Lower leg skin (tissue), 4 donors: ENCODE data around the gene C2orf76. TPM values are rescaled to one million over a fixed set of nuclear protein-coding genes. Genes with fewer than 3 reads are reported as not detected.
"Not testable (repeated sequence)": the region's sequence is repeated elsewhere in the genome, so short reads cannot be mapped to it uniquely, and the experiment has no call there.

Experiments used
- DNase-seq, 2 donors: peaks; one replicate each; pipeline ENCODE4 v3.0.0-alpha.2; 2019; ENCODE audit warnings: low spot score in 2 of 2
- H3K4me3 ChIP-seq: fragments of 200-600 bp; sonication (generic); 2 replicates; pipeline ENCODE4 v1.5.1; 2017; ENCODE audit warnings: mild to moderate bottlenecking, low read depth; ENCODE audit not compliant: poor library complexity, severe bottlenecking
- POLR2A ChIP-seq, 2 donors: fragments of 450-650 bp; IDR thresholded peaks; one replicate each; pipeline ENCODE4 v1.6.1; 2016 to 2017; ENCODE audit warnings: antibody characterized with exemption in 2 of 2, mild to moderate bottlenecking in 1 of 2, moderate library complexity in 1 of 2
- WGBS, 2 donors: methylation state at CpG; one replicate each; pipeline ENCODE4 v1.1.5; 2018; 5-methylcytosine and 5-hydroxymethylcytosine counted together
- intact Hi-C: fragments of 100-400 bp; cut with DNase I; formaldehyde crosslinking; loops from one replicate; pipeline ENCODE4 v1.15.0; 2023; ENCODE audit warnings: low total_unique reads
- total RNA-seq, 4 donors: library from RNA; depleted of rRNA; stranded (reverse); fragments of >200 nt; gene quantifications; one replicate each; pipeline ENCODE4 v1.1.0, GENCODE V29; 2016
- TF ChIP-seq, protein P1 (sequence below), 3 donors: fragments of 450-650 bp; IDR thresholded peaks; one replicate each; pipeline ENCODE4 v1.5.1; 2016; ENCODE audit warnings: antibody characterized with exemption in 3 of 3, mild to moderate bottlenecking in 3 of 3, moderate library complexity in 2 of 3

Gene C2orf76
- total RNA-seq, 4 donors from 2014 or later, result 13.3 to 18.3 (median 16.7) TPM

DNA sequence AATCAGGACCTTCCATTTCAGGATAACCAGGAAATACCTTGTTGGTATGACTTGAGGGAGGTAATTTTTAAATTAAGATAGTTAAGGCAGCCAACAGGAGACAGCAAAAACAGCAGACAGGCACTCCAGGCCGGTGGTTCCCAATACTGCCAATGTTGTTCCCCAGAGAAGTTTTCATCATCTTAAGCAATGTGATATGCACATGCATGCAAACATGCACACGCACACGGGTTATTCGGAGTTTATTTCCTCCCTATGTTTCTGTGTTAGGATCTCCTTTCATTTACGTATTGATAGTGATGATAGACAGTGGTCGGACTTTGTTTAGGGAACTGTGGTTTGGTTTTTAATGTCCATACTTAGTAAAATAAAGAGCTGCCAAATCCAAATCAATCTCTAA is 87.7 kb downstream of the C2orf76 start:
- WGBS, 2 donors, result 77 to 81% methylated on average over 6 of the region's 6 CpGs
- DNase-seq, result no peak
- intact Hi-C loops, result no loop called here
- H3K4me3 ChIP-seq, result no peak overlapping the region
- TF ChIP-seq, protein P1, sequence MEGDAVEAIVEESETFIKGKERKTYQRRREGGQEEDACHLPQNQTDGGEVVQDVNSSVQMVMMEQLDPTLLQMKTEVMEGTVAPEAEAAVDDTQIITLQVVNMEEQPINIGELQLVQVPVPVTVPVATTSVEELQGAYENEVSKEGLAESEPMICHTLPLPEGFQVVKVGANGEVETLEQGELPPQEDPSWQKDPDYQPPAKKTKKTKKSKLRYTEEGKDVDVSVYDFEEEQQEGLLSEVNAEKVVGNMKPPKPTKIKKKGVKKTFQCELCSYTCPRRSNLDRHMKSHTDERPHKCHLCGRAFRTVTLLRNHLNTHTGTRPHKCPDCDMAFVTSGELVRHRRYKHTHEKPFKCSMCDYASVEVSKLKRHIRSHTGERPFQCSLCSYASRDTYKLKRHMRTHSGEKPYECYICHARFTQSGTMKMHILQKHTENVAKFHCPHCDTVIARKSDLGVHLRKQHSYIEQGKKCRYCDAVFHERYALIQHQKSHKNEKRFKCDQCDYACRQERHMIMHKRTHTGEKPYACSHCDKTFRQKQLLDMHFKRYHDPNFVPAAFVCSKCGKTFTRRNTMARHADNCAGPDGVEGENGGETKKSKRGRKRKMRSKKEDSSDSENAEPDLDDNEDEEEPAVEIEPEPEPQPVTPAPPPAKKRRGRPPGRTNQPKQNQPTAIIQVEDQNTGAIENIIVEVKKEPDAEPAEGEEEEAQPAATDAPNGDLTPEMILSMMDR (IDR thresholded peaks at IDR 0.05), result no peak
- TF ChIP-seq POLR2A (IDR thresholded peaks at IDR 0.05), result no peak

DNA sequence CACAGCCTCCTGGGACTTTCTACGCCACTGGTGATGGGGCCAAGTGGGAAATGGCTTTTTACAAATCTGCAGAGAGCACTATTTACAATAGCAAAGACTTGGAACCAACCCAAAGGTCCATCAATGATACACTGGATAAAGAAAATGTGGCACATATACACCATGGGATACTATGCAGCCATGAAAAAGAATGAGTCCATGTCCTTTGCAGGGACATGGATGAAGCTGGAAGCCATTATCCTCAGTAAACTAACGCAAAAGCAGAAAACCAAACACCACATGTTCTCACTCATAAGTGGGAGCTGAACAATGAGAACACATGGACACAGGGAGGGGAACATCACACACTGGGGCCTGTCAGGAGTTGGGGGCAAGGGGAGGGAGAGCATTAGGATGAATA is 88.2 kb downstream of the C2orf76 start:
- 84 to 93% methylated on average over 2 of the region's 2 CpGs for whole genome bisulfite sequencing, 2 donors
- H3K4me3 ChIP-seq, intact Hi-C loops: not testable (repeated sequence)
- peak in 1 of 2 donors; percentile 34 for DNase-seq

DNA sequence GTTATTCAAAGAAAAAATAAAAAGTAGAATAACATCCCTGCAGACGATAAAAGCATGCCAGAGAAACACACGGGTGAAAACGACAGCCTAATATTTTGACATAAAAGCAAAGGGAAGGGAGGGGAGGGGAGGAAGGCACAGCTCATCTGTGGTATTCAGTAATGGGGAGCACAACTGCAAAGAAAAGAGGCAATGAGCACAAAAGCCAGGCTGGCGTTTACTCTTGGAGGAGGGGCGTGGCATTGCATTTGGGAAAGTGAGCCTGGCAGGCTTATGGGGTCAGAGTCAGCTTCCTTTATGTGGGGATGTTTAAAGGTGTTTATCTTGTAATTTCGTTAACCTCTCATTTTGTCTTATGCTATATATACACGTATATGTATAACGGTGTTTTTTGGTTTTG is 89.8 kb downstream of the C2orf76 start:
- TF ChIP-seq, protein P1 (IDR thresholded peaks at IDR 0.05), result no peak
- TF ChIP-seq POLR2A (IDR thresholded peaks at IDR 0.05), result no peak
- no peak overlapping the region for H3K4me3 ChIP-seq
- DNase-seq, result peak in 1 of 2 donors; percentile 46
- 74% methylated on average over 8 of the region's 8 CpGs for WGBS, 2 donors
- intact Hi-C loops, result no loop called here

DNA sequence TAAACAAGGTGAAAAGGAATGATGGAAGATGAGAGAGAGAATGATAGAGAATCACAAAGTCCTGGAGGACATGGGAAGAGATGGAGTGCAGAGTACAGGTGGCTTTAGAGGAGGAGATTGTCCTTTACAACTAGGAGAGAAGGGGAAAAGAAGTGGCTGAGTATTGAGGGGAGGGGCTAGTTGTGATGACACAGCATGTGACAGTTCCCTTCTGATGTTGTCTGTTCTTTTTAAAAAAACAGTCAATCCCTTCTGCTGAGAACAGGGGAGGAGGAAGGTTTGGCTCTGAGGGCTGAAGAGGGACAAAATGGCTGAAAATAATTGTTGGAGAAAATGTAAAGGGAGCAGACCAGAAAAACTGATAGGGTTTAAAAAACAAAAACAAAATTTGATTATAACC is 99.0 kb downstream of the C2orf76 start:
- H3K4me3 ChIP-seq, result no peak overlapping the region
- TF ChIP-seq, protein P1 (IDR thresholded peaks at IDR 0.05), result no peak
- TF ChIP-seq POLR2A (IDR thresholded peaks at IDR 0.05), result no peak
- intact Hi-C loops, result no loop called here
- DNase-seq, result no peak

DNA sequence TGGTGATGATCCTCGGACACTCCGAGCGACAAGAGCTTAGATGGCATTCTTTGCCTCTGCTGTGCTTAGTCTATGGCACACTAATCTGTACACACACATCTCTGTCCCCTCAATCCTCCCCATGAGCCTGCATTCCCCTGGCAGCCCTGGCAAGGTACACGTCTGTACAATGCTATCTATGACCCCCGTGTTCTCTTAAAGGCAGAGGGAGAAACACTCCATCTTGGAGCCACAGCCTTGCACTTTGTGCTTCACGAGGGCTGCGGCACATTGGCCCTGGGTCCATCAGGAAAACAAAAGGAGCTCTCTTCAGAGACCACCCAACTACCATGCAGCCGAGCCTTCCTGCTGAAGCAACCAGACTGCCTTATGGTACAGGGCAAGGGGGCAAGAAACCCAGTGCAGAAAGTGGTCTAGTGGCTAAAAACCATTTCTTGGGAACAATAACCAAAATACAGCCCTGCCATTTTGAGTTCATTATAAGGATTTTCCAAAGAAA is 100.5 kb downstream of the C2orf76 start:
- WGBS, 2 donors, result 96 to 98% methylated on average over 8 of the region's 8 CpGs
- H3K4me3 ChIP-seq, result no peak overlapping the region
- DNase-seq, result peak in 1 of 2 donors; percentile 25
- TF ChIP-seq POLR2A (IDR thresholded peaks at IDR 0.05), result no peak
- TF ChIP-seq, protein P1 (IDR thresholded peaks at IDR 0.05), result no peak
- intact Hi-C loops, result no loop called here

DNA sequence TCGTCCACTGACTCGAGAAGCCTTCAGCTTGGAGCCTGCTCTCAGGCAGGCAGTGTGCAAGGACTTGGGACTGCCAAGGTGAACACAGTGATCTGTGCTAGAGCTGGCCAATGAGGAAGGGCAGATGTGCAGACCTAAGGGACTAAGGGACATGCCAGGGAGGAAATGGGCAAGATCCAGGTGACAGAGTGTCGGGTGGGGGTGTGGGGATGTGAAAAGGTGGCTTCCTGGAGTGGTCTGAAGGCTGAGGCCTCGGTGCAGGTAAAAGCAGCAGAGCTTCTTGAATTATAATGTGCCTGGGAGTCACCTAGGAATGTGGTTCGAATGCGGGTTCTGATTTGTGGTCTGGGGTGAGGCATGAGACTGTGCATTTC is 101.0 kb downstream of the C2orf76 start:
- TF ChIP-seq, protein P1 (IDR thresholded peaks at IDR 0.05), result no peak
- no peak for TF ChIP-seq POLR2A (IDR thresholded peaks at IDR 0.05)
- peak in 1 of 2 donors; percentile 15 for DNase-seq
- intact Hi-C loops, result no loop called here
- no peak overlapping the region for H3K4me3 ChIP-seq
- WGBS, 2 donors, result 93 to 96% methylated on average over 6 of the region's 6 CpGs
